B cell (primary cell): ENCODE data around the gene LAG3. TPM values are rescaled to one million over a fixed set of nuclear protein-coding genes. Genes with fewer than 3 reads are reported as not detected.
A peak's percentile ranks its signal among the peaks of the same experiment; 100 is the strongest.

Experiments used
- ATAC-seq: fragments of 200-7000 bp; cut with Tn5 transposase; one replicate; pipeline ENCODE4 v1.10.0; 2021; ENCODE audit warnings: low read depth, mild to moderate bottlenecking, moderate number of reproducible peaks, moderate library complexity
- CTCF ChIA-PET: fragments of 350-600 bp; sonication (Branson Sonifier 250); formaldehyde crosslinking; loops from one replicate; lab custom pipeline; 2021; ENCODE audit warnings: antibody characterized with exemption, inconsistent platforms; lab: Charles Lee
- POLR2A ChIA-PET: fragments of 350-600 bp; sonication (Branson Sonifier 250); formaldehyde crosslinking; loops from one replicate; lab custom pipeline; 2021; ENCODE audit warnings: antibody characterized with exemption; lab: Charles Lee
- DNase-seq: peaks from one replicate; pipeline ENCODE4 v3.0.0; 2013
- H2AFZ ChIP-seq: 2 replicates; pipeline ENCODE4 v1.6.1; 2012; ENCODE audit warnings: mild to moderate bottlenecking, low read depth, low read length; ENCODE audit not compliant: insufficient read depth, poor library complexity, severe bottlenecking
- H3K27ac ChIP-seq, 2 donors: 1 replicate in 1 of 2; 2 replicates in 1 of 2; pipeline ENCODE4 v1.5.1; 2012 to 2013; ENCODE audit warnings: low read length in 2 of 2, mild to moderate bottlenecking in 2 of 2, moderate library complexity in 1 of 2
- H3K27me3 ChIP-seq, 4 experiments: fragments of 200-600 bp in 1 of 4; sonication (generic) in 1 of 4; replicated peaks in 1 of 4; 1 replicate in 2 of 4; 2 replicates in 2 of 4; pipeline versions ENCODE4 v1.6.1 to v1.7.0; 2013 to 2016; ENCODE audit warnings: low read length in 3 of 4, mild to moderate bottlenecking in 2 of 4, mixed read lengths in 1 of 4, moderate library complexity in 1 of 4; ENCODE audit not compliant: insufficient read depth in 4 of 4, control insufficient read depth in 3 of 4; ENCODE audit errors: control extremely low read depth in 1 of 4
- H3K36me3 ChIP-seq, 2 experiments: replicated peaks in 1 of 2; 1 replicate in 1 of 2; 2 replicates in 1 of 2; pipeline versions ENCODE4 v1.6.1 to v1.7.1; 2013; ENCODE audit warnings: low read length in 1 of 2; ENCODE audit not compliant: insufficient read depth in 2 of 2, control insufficient read depth in 1 of 2; ENCODE audit errors: control extremely low read depth in 1 of 2, extremely low read depth in 1 of 2
- H3K4me1 ChIP-seq, 2 donors: fragments of 200-600 bp in 1 of 2; sonication (generic) in 1 of 2; 1 replicate in 1 of 2; 2 replicates in 1 of 2; pipeline versions ENCODE4 v1.5.1 to v1.6.1; 2013 to 2017; ENCODE audit warnings: low read length in 2 of 2; ENCODE audit not compliant: control insufficient read depth in 2 of 2, insufficient read depth in 2 of 2
- H3K4me2 ChIP-seq: replicated peaks from 2 replicates; pipeline ENCODE3; 2012; ENCODE audit warnings: mild to moderate bottlenecking, low read depth, low read length; ENCODE audit not compliant: poor library complexity, severe bottlenecking
- H3K4me3 ChIP-seq, 5 experiments: fragments of 200-600 bp in 1 of 5; sonication (generic) in 1 of 5; 1 replicate in 3 of 5; 2 replicates in 2 of 5; pipeline versions ENCODE4 v1.5.1 to v1.7.0; 2011 to 2016; ENCODE audit warnings: low read length in 4 of 5, mild to moderate bottlenecking in 4 of 5, low read depth in 2 of 5, control low read depth in 1 of 5, moderate library complexity in 1 of 5; ENCODE audit not compliant: insufficient read depth in 1 of 5; ENCODE audit errors: control extremely low read depth in 1 of 5, extremely low read depth in 1 of 5
- H3K79me2 ChIP-seq: fragments of 200-600 bp; sonication (generic); one replicate; pipeline ENCODE4 v1.6.0; 2016; ENCODE audit warnings: low read length; ENCODE audit not compliant: control insufficient read depth, insufficient read depth
- H3K9ac ChIP-seq: fragments of 200-600 bp; sonication (generic); 2 replicates; pipeline ENCODE4 v1.6.1; 2017; ENCODE audit warnings: mild to moderate bottlenecking, low read length, moderate library complexity
- H3K9me3 ChIP-seq, 3 donors: one replicate each; pipeline versions ENCODE4 v1.6.1 to v1.7.1; 2013; ENCODE audit warnings: low read length in 2 of 3; ENCODE audit not compliant: control insufficient read depth in 2 of 3, insufficient read depth in 1 of 3; ENCODE audit errors: control extremely low read depth in 1 of 3
- H4K20me1 ChIP-seq: 2 replicates; pipeline ENCODE4 v1.6.0; 2012; ENCODE audit warnings: mild to moderate bottlenecking, low read length; ENCODE audit not compliant: insufficient read depth, control insufficient read depth, poor library complexity, severe bottlenecking
- H3K27ac Mint-ChIP-seq: one replicate; pipeline ENCODE4 v1.8.0; 2021; ENCODE audit warnings: mixed read lengths
- H3K27me3 Mint-ChIP-seq: one replicate; pipeline ENCODE4 v1.8.0; 2021; ENCODE audit warnings: mixed read lengths
- H3K4me1 Mint-ChIP-seq: one replicate; pipeline ENCODE4 v1.8.0; 2021; ENCODE audit warnings: mixed read lengths
- H3K4me3 Mint-ChIP-seq: one replicate; pipeline ENCODE4 v1.8.0; 2021; ENCODE audit warnings: mixed read lengths
- H3K9me3 Mint-ChIP-seq: one replicate; pipeline ENCODE4 v1.8.0; 2022; ENCODE audit warnings: mixed read lengths; ENCODE audit not compliant: insufficient read depth
- EZH2 ChIP-seq: IDR thresholded peaks from 2 replicates; pipeline ENCODE4 v1.6.1; 2012; ENCODE audit warnings: borderline replicate concordance, low read depth, mild to moderate bottlenecking, moderate library complexity, low read length; ENCODE audit not compliant: insufficient read depth, poor library complexity, severe bottlenecking
- WGBS: methylation state at CpG from one replicate; pipeline ENCODE4 v1.1.5; 2013; ENCODE audit warnings: missing lambda C conversion rate; ENCODE audit not compliant: insufficient coverage; 5-methylcytosine and 5-hydroxymethylcytosine counted together
- intact Hi-C: fragments of 100-400 bp; cut with micrococcal nuclease; formaldehyde crosslinking; loops from one replicate; pipeline ENCODE4 v1.10.0; 2022
- polyA plus RNA-seq: library from polyadenylated mRNA; depleted of rRNA; stranded (reverse); fragments of >200 nt; gene quantifications from 2 replicates; pipeline ENCODE4 v1.2.3, GENCODE V29; 2012
- total RNA-seq, 2 donors: library from RNA; stranded (reverse); fragments of 120-200 nt in 1 of 2; gene quantifications; 1 replicate in 1 of 2; 2 replicates in 1 of 2; pipeline versions ENCODE4 v1.2.3 to v1.2.4, GENCODE V29; 2013 to 2022
- TF ChIP-seq, protein P1 (sequence below): fragments of 200-600 bp; IDR thresholded peaks from one replicate; pipeline ENCODE4 v1.8.0; 2022; ENCODE audit warnings: antibody characterized with exemption, mild to moderate bottlenecking

Gene LAG3
- total and polyA plus RNA-seq, 2 donors (not counting 1 experiment from before 2014, with no cell fraction given), result not detected

DNA sequence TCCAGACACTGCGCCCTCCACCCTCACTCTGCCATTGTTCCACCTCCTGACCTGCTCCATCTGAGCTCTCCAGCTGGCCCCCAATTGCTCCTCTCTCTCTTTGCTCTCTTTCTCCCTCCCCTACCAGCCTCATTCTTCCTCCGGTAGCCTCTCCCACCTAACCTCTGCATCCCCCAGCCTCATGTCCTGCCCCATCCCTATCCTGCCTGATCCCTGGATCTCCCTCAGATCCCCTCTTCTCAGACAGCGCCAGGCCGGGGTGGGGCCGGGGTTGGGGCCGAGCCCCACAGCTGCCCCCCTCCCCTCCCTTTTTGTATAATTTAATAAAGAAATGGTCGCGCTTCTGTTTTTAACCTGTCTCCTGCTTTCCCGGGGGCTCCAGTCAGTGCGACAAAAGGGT is 1.7 kb upstream of the LAG3 start:
- peaks cover 0 to 83% (median 41%) of the 10 kb centered on the region in 4 experiments for H3K27me3 ChIP-seq
- H4K20me1 ChIP-seq, result no peaks in the 10 kb centered on the region
- no peak overlapping the region for H3K27ac ChIP-seq
- ChIA-PET CTCF (interaction anchor here (1.2 to 6.0 kb wide), 4 partner anchors 8 to 36 kb away, joined by 3 to 85 read pairs (median 6); partner anchors contain the start of gene MLF2), POLR2A (no interaction called here)
- Mint-ChIP-seq H3K4me3 (no peak overlapping the region), H3K27me3 (peaks cover 57% of the 10 kb centered on the region), H3K4me1 (peaks cover 27% of the 10 kb centered on the region), H3K27ac (peak overlapping the region; percentile 20), H3K9me3 (no peaks in the 10 kb centered on the region)
- no peaks in the 10 kb centered on the region for H3K79me2 ChIP-seq
- 89% methylated on average over 2 of the region's 10 CpGs for WGBS
- H3K4me2 ChIP-seq, result no peak overlapping the region
- H3K4me1 ChIP-seq, result peaks cover 32 to 50% of the 10 kb centered on the region in 2 donors
- no peak for DNase-seq
- no peaks in the 10 kb centered on the region for H3K36me3 ChIP-seq
- intact Hi-C loops, result no loop called here
- ATAC-seq, result no peak
- H2AFZ ChIP-seq, result no peak overlapping the region
- H3K4me3 ChIP-seq, result no peak overlapping the region
- TF ChIP-seq, protein P1, sequence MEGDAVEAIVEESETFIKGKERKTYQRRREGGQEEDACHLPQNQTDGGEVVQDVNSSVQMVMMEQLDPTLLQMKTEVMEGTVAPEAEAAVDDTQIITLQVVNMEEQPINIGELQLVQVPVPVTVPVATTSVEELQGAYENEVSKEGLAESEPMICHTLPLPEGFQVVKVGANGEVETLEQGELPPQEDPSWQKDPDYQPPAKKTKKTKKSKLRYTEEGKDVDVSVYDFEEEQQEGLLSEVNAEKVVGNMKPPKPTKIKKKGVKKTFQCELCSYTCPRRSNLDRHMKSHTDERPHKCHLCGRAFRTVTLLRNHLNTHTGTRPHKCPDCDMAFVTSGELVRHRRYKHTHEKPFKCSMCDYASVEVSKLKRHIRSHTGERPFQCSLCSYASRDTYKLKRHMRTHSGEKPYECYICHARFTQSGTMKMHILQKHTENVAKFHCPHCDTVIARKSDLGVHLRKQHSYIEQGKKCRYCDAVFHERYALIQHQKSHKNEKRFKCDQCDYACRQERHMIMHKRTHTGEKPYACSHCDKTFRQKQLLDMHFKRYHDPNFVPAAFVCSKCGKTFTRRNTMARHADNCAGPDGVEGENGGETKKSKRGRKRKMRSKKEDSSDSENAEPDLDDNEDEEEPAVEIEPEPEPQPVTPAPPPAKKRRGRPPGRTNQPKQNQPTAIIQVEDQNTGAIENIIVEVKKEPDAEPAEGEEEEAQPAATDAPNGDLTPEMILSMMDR, result no peak
- no peak for TF ChIP-seq EZH2
- no peak overlapping the region for H3K9ac ChIP-seq
- H3K9me3 ChIP-seq, result peaks cover 0 to 21% (median 0%) of the 10 kb centered on the region in 3 donors

DNA sequence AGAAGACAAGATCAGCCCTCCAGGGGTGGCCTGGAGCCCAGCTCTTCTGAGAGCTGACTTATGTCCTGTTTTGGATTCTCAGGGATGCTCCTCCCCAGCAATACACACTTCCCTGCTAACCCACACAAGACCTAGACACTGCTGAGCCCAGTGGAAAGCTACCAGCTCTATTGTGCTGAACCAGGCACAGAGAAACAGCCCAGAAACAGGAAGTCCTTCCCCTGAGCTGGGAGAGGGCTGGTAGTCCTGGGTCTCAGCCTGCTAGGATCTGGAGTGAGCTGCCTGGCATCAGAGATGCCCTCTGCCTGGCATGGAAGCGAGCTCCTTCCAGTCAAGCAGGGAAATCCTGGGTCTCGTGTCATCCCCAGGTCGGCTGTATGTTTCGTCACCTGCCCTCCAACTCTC is 1.2 kb upstream of the LAG3 start:
- Histone ChIP-seq H3K9me3 (peaks cover 0 to 21% (median 0%) of the 10 kb centered on the region in 3 donors), H3K79me2 (no peaks in the 10 kb centered on the region), H4K20me1 (no peaks in the 10 kb centered on the region), H3K27ac (no peak overlapping the region), H3K4me1 (peaks cover 28 to 45% of the 10 kb centered on the region in 2 donors), H3K27me3 (peaks cover 0 to 83% (median 44%) of the 10 kb centered on the region in 4 experiments), H3K4me3 (no peak overlapping the region), H3K4me2 (no peak overlapping the region), H3K9ac (no peak overlapping the region), H3K36me3 (no peaks in the 10 kb centered on the region), H2AFZ (no peak overlapping the region)
- DNase-seq (no peak), ATAC-seq (no peak)
- H3K27ac Mint-ChIP-seq, result no peak overlapping the region
- TF ChIP-seq, protein P1, result no peak
- no peak for TF ChIP-seq EZH2
- H3K9me3 Mint-ChIP-seq, result no peaks in the 10 kb centered on the region
- no peak overlapping the region for H3K4me3 Mint-ChIP-seq
- intact Hi-C loops, result no loop called here
- 73% methylated on average over 4 of the region's 4 CpGs for WGBS
- ChIA-PET CTCF (interaction anchor here (0.6 to 2.2 kb wide), 3 partner anchors 14 to 37 kb away, joined by 3 to 7 read pairs (median 3); no protein-coding TSS in a partner anchor), POLR2A (interaction anchor here (0.5 kb wide), 1 partner anchor 342 kb away, joined by 6 read pairs; no protein-coding TSS in a partner anchor)
- H3K27me3 Mint-ChIP-seq, result peaks cover 61% of the 10 kb centered on the region
- H3K4me1 Mint-ChIP-seq, result peaks cover 24% of the 10 kb centered on the region
